Naive thymus-derived CD4-positive, alpha-beta T cell (primary cell): ENCODE data around the gene C1S. TPM values are rescaled to one million over a fixed set of nuclear protein-coding genes. Genes with fewer than 3 reads are reported as not detected.

Source experiments
- ATAC-seq: fragments of 150-1000 bp; cut with Tn5 transposase; 2 replicates; pipeline ENCODE4 v1.10.0; 2021; ENCODE audit warnings: mild to moderate bottlenecking, moderate library complexity
- CTCF ChIA-PET: fragments of 350-600 bp; sonication (Branson Sonifier 250); formaldehyde crosslinking; loops from one replicate; lab custom pipeline; 2021; ENCODE audit warnings: antibody characterized with exemption; lab: Charles Lee
- POLR2A ChIA-PET: fragments of 350-600 bp; sonication (Branson Sonifier 250); formaldehyde crosslinking; loops from one replicate; lab custom pipeline; 2021; ENCODE audit warnings: antibody characterized with exemption, inconsistent platforms; lab: Charles Lee
- DNase-seq, 9 donors: peaks; one replicate each; pipeline versions ENCODE4 v3.0.0 to v3.0.0-alpha.2; 2020 to 2022; ENCODE audit warnings: mixed read lengths in 1 of 9
- H3K27ac ChIP-seq: one replicate; pipeline ENCODE4 v1.7.0; 2013; ENCODE audit warnings: mild to moderate bottlenecking, low read depth, low read length, moderate library complexity
- H3K27me3 ChIP-seq, 2 donors: one replicate each; pipeline ENCODE4 v1.7.0; 2013; ENCODE audit warnings: low read length in 2 of 2, mild to moderate bottlenecking in 2 of 2, moderate library complexity in 2 of 2; ENCODE audit not compliant: control insufficient read depth in 2 of 2, insufficient read depth in 2 of 2
- H3K36me3 ChIP-seq, 3 experiments: 1 replicate in 2 of 3; 2 replicates in 1 of 3; pipeline ENCODE4 v1.7.0; 2013; ENCODE audit warnings: low read length in 3 of 3, mild to moderate bottlenecking in 3 of 3, moderate library complexity in 1 of 3; ENCODE audit not compliant: insufficient read depth in 3 of 3, control insufficient read depth in 2 of 3
- H3K4me1 ChIP-seq, 2 donors: one replicate each; pipeline ENCODE4 v1.7.0; 2013; ENCODE audit warnings: low read length in 2 of 2, mild to moderate bottlenecking in 2 of 2, moderate library complexity in 1 of 2; ENCODE audit not compliant: control insufficient read depth in 2 of 2, insufficient read depth in 2 of 2
- H3K4me3 ChIP-seq: 2 replicates; pipeline ENCODE4 v1.7.0; 2013; ENCODE audit warnings: mild to moderate bottlenecking, low read length
- H3K9me3 ChIP-seq, 3 experiments: 1 replicate in 2 of 3; 2 replicates in 1 of 3; pipeline ENCODE4 v1.7.0; 2013; ENCODE audit warnings: low read length in 3 of 3; ENCODE audit not compliant: control insufficient read depth in 2 of 3
- H3K27ac Mint-ChIP-seq, 9 donors: one replicate each; pipeline ENCODE4 v1.8.0; 2020 to 2022; ENCODE audit warnings: mixed read lengths in 9 of 9, mild to moderate bottlenecking in 8 of 9, moderate library complexity in 5 of 9, inconsistent platforms in 2 of 9
- H3K27me3 Mint-ChIP-seq, 5 donors: one replicate each; pipeline ENCODE4 v1.8.0; 2021 to 2022; ENCODE audit warnings: mixed read lengths in 5 of 5, mild to moderate bottlenecking in 1 of 5
- H3K36me3 Mint-ChIP-seq, 5 donors: one replicate each; pipeline ENCODE4 v1.8.0; 2020 to 2022; ENCODE audit warnings: mixed read lengths in 5 of 5, mild to moderate bottlenecking in 3 of 5, inconsistent platforms in 1 of 5
- H3K4me1 Mint-ChIP-seq, 7 donors: one replicate each; pipeline ENCODE4 v1.8.0; 2020 to 2022; ENCODE audit warnings: mixed read lengths in 7 of 7, mild to moderate bottlenecking in 3 of 7, inconsistent platforms in 1 of 7
- H3K4me3 Mint-ChIP-seq, 10 donors: one replicate each; pipeline ENCODE4 v1.8.0; 2020 to 2022; ENCODE audit warnings: mild to moderate bottlenecking in 10 of 10, mixed read lengths in 10 of 10, moderate library complexity in 6 of 10, inconsistent platforms in 2 of 10
- H3K9me3 Mint-ChIP-seq, 11 donors: one replicate each; pipeline ENCODE4 v1.8.0; 2020 to 2022; ENCODE audit warnings: mixed read lengths in 11 of 11, mild to moderate bottlenecking in 4 of 11, inconsistent platforms in 1 of 11, moderate library complexity in 1 of 11
- intact Hi-C, 2 donors: fragments of 100-400 bp; cut with micrococcal nuclease; formaldehyde crosslinking; loops; one replicate each; pipeline ENCODE4 v1.15.1; 2023
- polyA plus RNA-seq, 2 donors: library from polyadenylated mRNA; unstranded; fragments of 300-500 nt; fragmentation: Illumina TruSeq; gene quantifications; one replicate each; pipeline ENCODE4 v1.2.3, GENCODE V29; 2021
- total RNA-seq, 6 experiments: library from RNA in 5 of 6; stranded (reverse) in 5 of 6; gene quantifications; 1 replicate in 5 of 6; 2 replicates in 1 of 6; pipeline ENCODE4 v1.2.3 and lab custom pipeline; 2021 to 2026

Gene C1S
- total and polyA plus RNA-seq, 7 experiments from 2014 or later: 2.0 to 3.9 (median 3.0) TPM; not detected in 2

GRCh38 chr12:7038591-7038990 is 21.9 kb upstream of the C1S start:
- Mint-ChIP-seq H3K4me3 (no peak overlapping the region), H3K27ac (peak overlapping the region in 1 of 9 donors; percentile 72), H3K27me3 (peaks cover 0 to 2% (median 0%) of the 10 kb centered on the region in 5 donors), H3K9me3 (no peaks in the 10 kb centered on the region), H3K4me1 (no peaks in the 10 kb centered on the region), H3K36me3 (no peaks in the 10 kb centered on the region)
- ATAC-seq (no peak), DNase-seq (no peak)
- Histone ChIP-seq H3K27me3 (no peaks in the 10 kb centered on the region), H3K9me3 (no peaks in the 10 kb centered on the region), H3K4me1 (no peaks in the 10 kb centered on the region), H3K36me3 (no peaks in the 10 kb centered on the region), H3K4me3 (no peak overlapping the region), H3K27ac (no peak overlapping the region)
- POLR2A ChIA-PET: no interaction called here
- CTCF ChIA-PET: no interaction called here
- intact Hi-C loops: no loop called here

- Histone ChIP-seq H3K36me3 (no peaks in the 10 kb centered on the region), H3K4me3 (no peak overlapping the region), H3K4me1 (no peaks in the 10 kb centered on the region), H3K27ac (no peak overlapping the region), H3K27me3 (no peaks in the 10 kb centered on the region), H3K9me3 (no peaks in the 10 kb centered on the region)
- POLR2A ChIA-PET: no interaction called here
- Mint-ChIP-seq H3K4me1 (no peaks in the 10 kb centered on the region), H3K4me3 (no peak overlapping the region), H3K27me3 (peaks cover 0 to 5% (median 0%) of the 10 kb centered on the region in 5 donors), H3K9me3 (no peaks in the 10 kb centered on the region), H3K36me3 (no peaks in the 10 kb centered on the region), H3K27ac (no peak overlapping the region)
- CTCF ChIA-PET: no interaction called here
- intact Hi-C loops: no loop called here
- ATAC-seq (no peak), DNase-seq (no peak)
Observed at GRCh38 chr12:7039403-7039802, 21.1 kb upstream of the C1S start.

GRCh38 chr12:7042842-7043241 is 17.7 kb upstream of the C1S start:
- intact Hi-C loops: loop anchor here in 1 of 2 donors (1.0 to 2.0 kb wide), 4 partner anchors 24 to 174 kb away; partner anchors contain the start of genes EMG1, LPCAT3 and PHB2

GRCh38 chr12:7045913-7046312 is 14.6 kb upstream of the C1S start:
- Histone ChIP-seq H3K27me3 (no peaks in the 10 kb centered on the region), H3K36me3 (no peaks in the 10 kb centered on the region), H3K9me3 (no peaks in the 10 kb centered on the region), H3K4me3 (no peak overlapping the region), H3K27ac (no peak overlapping the region), H3K4me1 (no peaks in the 10 kb centered on the region)
- no peak for ATAC-seq
- Mint-ChIP-seq H3K9me3 (peaks cover 0 to 3% (median 0%) of the 10 kb centered on the region in 11 donors), H3K27me3 (peaks cover 0 to 12% (median 0%) of the 10 kb centered on the region in 5 donors), H3K4me3 (no peak overlapping the region), H3K4me1 (peaks cover 0 to 21% (median 19%) of the 10 kb centered on the region in 7 donors), H3K36me3 (no peaks in the 10 kb centered on the region), H3K27ac (no peak overlapping the region)
- intact Hi-C loops: no loop called here
- ChIA-PET CTCF (no interaction called here), POLR2A (no interaction called here)
- no peak for DNase-seq

More at GRCh38 chr12:7042842-7043241, 17.7 kb upstream of the C1S start:
- ChIA-PET POLR2A (no interaction called here), CTCF (interaction anchor here (1.2 to 1.3 kb wide), 2 partner anchors 9 to 170 kb away, joined by 4 read pairs; partner anchors contain the start of gene SPSB2)
- Mint-ChIP-seq H3K27ac (no peak overlapping the region), H3K4me3 (no peak overlapping the region), H3K9me3 (no peaks in the 10 kb centered on the region), H3K4me1 (peaks cover 0 to 19% (median 15%) of the 10 kb centered on the region in 7 donors), H3K27me3 (peaks cover 0 to 5% (median 0%) of the 10 kb centered on the region in 5 donors), H3K36me3 (no peaks in the 10 kb centered on the region)
- DNase-seq (peak in 4 of 9 donors; percentile 5 to 12 (median 11)), ATAC-seq (peak; percentile 40)
- no peaks in the 10 kb centered on the region for H3K4me1 ChIP-seq
- H3K36me3 ChIP-seq: no peaks in the 10 kb centered on the region
- H3K4me3 ChIP-seq: no peak overlapping the region
- no peaks in the 10 kb centered on the region for H3K27me3 ChIP-seq
- no peaks in the 10 kb centered on the region for H3K9me3 ChIP-seq
- no peak overlapping the region for H3K27ac ChIP-seq

GRCh38 chr12:7046383-7047105 is 14.0 kb upstream of the C1S start:
- Histone ChIP-seq H3K36me3 (no peaks in the 10 kb centered on the region), H3K27ac (no peak overlapping the region), H3K27me3 (no peaks in the 10 kb centered on the region), H3K4me3 (no peak overlapping the region), H3K9me3 (no peaks in the 10 kb centered on the region), H3K4me1 (no peaks in the 10 kb centered on the region)
- H3K4me3 Mint-ChIP-seq: peak overlapping the region in 1 of 10 donors; percentile 19
- ChIA-PET CTCF (no interaction called here), POLR2A (no interaction called here)
- ATAC-seq (no peak), DNase-seq (no peak)
- intact Hi-C loops: no loop called here
- peaks cover 0 to 18% (median 0%) of the 10 kb centered on the region in 5 donors for H3K27me3 Mint-ChIP-seq
- no peak overlapping the region for H3K27ac Mint-ChIP-seq
- H3K9me3 Mint-ChIP-seq: peaks cover 0 to 3% (median 0%) of the 10 kb centered on the region in 11 donors
- no peaks in the 10 kb centered on the region for H3K36me3 Mint-ChIP-seq
- H3K4me1 Mint-ChIP-seq: peaks cover 0 to 21% (median 19%) of the 10 kb centered on the region in 7 donors

- H3K4me3 Mint-ChIP-seq: peak overlapping the region in 5 of 10 donors; percentile 8 to 71 (median 21)
- Histone ChIP-seq H3K9me3 (no peaks in the 10 kb centered on the region), H3K4me1 (no peaks in the 10 kb centered on the region), H3K4me3 (no peak overlapping the region), H3K27me3 (no peaks in the 10 kb centered on the region), H3K27ac (no peak overlapping the region), H3K36me3 (no peaks in the 10 kb centered on the region)
- peaks cover 0 to 3% (median 0%) of the 10 kb centered on the region in 11 donors for H3K9me3 Mint-ChIP-seq
- ATAC-seq (no peak), DNase-seq (no peak)
- H3K27ac Mint-ChIP-seq: peak overlapping the region in 4 of 9 donors; percentile 15 to 67 (median 45)
- H3K27me3 Mint-ChIP-seq: peaks cover 0 to 24% (median 0%) of the 10 kb centered on the region in 5 donors
- H3K4me1 Mint-ChIP-seq: peaks cover 0 to 21% (median 19%) of the 10 kb centered on the region in 7 donors
- ChIA-PET CTCF (no interaction called here), POLR2A (no interaction called here)
- intact Hi-C loops: no loop called here
- no peaks in the 10 kb centered on the region for H3K36me3 Mint-ChIP-seq
Observed at GRCh38 chr12:7047306-7047705, 13.2 kb upstream of the C1S start.
